NCI-H146 treated with DMSO at 0.1 percent for 48 hours (cell line): Measurements from ENCODE around the gene PHACTR3.

Experiments used
- DNase-seq: peaks from one replicate; lab custom pipeline; 2025; ENCODE audit not compliant: unreplicated experiment; lab: John Stamatoyannopoulos, UW

Gene PHACTR3

DNA sequence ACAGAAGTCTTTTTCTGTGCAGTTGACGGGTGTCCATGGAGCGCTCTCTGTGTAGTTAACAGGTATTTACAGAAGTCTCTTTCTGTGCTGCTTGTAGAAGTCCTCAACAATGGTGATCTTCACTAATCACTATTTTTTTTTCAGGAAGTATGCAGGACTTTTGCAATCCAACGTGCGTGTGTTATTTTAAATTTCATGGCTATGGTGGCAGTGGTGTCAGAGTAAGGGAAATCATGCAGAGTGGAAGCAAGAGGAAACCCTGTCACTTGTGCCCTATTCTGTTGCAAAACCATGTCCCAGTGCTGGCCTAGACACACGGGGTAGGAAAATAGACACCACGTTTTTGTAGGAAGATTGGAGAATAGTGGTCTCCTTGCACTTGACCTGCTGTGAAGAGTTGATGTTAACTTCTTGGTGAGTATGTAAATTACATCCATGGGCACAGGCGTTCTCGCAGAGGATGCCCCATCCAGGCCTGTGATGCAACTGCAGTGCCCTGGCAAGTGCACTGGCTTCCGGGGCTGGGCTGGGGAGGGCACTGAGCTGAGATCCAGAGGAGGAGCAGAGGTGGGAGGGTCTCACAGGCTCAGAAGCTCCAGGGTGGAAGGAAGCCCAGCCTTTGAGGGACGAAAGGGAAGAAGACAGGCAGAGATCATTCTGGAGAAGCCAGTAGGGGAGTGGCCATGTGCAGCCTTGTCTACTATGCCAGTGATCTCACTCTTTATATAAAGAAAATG, 182.6 kb downstream of the PHACTR3 start:
- DNase-seq: no peak

DNA sequence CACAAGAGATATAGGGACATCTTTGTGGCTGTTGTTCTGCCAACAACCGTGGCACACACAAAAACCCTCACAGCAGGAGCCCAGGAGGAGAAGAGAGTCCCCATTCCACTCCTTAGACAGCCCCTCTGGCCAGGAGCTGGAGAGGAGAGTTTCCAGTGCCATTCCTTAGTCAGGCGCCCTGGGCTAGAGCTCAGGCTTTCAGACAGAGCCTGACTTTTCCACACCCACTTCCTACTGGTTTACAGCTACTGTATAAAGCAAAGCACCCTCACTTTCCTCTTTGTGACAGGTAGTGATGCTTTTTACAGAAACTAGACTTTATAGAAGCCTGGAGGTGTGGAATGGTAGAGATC, 183.2 kb downstream of the PHACTR3 start:
- DNase-seq: no peak

DNA sequence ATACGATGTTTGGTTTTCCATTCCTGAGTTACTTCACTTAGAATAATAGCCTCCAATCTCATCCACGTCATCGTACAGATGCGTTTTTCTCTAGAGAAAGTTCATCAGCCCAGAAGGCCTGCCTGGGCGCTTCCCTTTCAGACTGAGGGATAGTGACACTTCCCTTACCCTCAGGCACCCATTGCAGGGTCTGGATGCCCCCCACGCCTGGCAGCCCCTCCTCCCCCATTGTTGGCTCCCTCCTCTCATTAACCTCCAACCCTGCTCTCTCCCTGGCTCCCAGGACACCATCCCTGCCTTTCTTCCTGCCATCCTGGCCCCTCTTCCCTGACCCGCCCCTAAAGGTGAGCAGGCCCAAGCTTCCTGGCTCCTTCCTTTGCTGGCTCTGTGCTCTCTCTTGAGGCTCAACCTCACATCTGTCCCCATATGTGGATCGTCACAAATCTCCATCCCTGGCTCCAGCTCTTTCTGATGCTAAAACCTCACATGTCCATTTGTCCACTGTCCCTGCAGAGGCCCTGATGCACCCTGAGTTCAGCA, 183.9 kb downstream of the PHACTR3 start:
- no peak for DNase-seq

DNA sequence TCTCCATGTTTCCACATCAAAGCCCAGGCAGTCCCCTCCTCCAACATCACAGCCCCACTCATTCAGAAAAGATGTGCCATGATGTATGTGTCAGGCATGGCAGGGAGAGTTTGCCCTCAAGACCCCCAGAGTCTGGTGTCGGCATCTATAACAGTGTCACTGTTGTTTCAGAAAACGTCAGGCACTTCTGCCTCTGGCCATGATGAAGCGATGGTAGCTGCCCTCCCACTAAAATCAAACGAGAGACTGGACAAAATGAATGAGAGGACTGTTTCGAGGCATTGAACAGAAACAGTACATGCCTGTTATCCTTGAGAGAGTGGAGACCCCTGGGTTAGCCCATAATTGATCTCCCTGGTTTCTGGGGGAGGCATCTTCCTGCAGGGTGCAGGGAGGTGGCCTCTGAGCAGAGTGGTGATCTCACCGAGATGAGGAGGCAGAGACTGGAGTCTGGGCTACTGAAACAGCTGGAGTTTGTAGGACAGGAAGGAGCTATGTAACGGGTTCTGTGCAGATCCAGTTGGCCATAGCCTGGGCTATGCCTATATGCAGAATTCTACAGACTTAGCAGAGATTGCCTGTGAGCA, 184.6 kb downstream of the PHACTR3 start:
- no peak for DNase-seq

- no peak for DNase-seq
Measured at GRCh38 chr20:59789686-59790085, 185.3 kb downstream of the PHACTR3 start.

DNA sequence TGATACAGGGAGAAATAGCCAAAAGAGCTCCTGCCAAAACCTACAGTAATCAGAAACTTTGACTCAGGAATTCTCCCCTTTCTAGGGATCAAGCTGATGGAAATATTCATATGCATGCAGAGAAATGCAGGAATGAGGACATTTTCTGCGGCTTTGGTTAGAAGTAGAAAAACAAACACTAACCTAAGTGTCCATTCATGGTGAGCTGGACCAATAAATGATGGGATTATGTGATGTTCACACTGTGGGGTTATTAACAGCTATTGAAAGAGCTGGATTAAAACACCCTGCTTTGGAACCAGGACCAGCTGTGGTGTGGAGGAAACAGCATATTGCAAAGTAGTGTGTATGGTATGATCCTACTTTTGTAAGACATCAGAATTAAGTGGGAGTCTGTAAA, 186.0 kb downstream of the PHACTR3 start:
- no peak for DNase-seq

DNA sequence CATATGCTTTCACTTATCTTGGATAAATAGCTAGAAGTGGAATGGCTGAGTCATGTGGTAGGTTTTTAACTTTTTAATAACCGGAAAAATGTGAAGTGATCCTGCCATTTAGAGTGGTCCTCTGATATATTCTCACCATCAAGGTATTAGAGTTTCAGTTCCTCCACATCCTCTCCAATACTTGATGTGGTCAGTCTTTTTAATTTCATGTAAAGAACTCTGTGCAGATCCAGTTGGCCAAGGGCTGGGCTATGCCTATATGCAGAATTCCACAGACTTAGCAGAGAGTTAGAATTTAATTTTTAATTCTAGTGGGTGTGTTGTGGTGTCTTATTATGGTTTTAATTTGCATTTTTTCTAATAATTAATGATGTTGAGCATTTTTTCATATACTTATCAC, 188.0 kb downstream of the PHACTR3 start:
- DNase-seq: no peak

DNA sequence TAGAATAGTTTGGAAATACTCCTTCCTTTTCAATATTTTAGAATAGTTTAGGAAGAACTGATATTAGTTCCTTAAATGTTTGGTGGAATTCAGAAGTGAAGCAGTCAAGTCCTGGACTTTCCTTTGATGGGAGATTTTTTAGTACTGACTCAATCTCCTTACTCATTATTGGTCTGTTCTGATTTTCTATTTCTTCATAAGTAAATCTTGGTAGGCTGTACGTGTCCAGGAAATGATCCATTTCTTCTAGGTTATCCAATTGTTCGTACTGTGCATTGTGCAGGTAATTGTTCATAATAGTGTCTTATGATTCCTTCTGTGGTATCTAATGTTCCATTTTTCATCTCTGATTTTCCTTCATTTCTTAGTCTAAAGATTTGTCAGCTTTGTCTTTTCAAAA, 190.2 kb downstream of the PHACTR3 start:
- no peak for DNase-seq

DNA sequence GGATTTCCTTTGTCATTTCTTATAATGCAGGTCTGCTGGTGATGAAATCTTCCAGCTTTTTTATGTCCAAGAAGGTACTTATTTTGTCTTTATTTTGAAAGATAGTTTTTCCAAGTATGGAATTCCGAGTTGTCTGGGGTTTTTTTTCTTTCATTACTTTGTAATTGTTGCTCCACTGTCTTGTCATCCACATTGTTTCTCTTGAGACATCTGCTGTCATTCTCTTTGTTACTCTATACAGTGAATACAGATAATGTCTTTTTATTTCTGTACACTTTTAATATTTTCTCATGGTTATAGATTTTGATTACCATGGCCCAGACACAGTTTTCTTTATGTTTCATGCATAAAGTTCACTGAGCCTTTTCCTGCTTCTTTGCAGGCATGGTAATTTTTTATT, 196.0 kb downstream of the PHACTR3 start:
- DNase-seq: no peak

- DNase-seq: no peak
Measured at GRCh38 chr20:59802018-59802417, 197.7 kb downstream of the PHACTR3 start.

- no peak for DNase-seq
Measured at GRCh38 chr20:59802471-59803221, 198.3 kb downstream of the PHACTR3 start.

DNA sequence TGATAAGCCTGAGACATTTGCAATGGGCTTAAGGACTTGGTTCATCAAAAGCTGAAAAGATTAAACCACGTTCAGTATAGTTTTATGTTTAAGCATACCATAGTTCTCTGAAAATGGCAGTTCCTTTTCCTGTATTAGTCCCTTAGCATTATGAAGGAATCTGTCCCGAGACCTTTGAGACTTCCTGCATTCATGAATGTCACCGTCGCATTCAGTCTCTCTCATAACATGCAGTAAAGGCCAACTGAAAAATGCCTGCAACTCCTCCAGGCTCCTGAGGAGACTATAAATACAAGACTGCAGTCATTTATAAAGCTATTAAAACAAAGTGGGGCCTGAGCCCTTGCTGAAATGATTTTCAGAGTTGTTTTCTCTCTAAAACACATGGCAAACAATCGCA, 200.0 kb downstream of the PHACTR3 start:
- no peak for DNase-seq

DNA sequence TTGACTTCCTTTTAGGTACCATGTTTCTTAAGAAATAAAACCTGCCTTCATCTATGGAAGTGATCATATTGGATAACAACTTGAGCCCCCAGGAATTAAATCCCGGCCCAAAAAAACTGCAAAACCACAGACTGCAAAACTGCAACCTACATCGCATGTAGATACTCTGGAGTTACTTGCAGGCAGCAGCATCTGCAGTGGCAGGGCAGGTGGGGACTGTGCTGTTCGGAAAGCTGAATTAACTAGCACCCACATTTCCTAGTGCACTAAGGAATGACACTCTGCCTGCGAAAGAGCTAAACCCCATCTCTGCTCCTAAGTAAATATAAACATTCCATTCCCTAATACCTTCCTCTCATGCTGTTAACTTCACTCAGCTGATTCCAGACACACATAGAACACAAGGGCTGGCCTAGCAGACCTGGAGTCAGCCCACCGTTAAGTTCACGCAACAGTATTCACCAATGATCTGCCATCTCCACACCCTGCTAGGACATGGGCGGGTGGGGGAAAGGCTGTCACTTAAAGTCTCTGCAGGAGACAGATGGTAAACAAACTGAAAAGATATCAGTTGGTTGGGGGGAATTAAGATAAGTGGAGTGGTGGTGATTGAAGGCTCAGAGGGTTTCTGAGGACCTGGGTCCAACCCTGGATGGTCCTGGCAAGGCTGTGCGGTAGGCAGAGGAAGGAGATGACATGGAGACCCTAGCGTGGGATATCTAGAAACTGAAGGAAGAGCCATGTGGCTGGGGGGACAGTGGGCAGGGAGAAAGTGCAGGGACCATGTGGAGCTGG, 200.7 kb downstream of the PHACTR3 start:
- no peak for DNase-seq

DNA sequence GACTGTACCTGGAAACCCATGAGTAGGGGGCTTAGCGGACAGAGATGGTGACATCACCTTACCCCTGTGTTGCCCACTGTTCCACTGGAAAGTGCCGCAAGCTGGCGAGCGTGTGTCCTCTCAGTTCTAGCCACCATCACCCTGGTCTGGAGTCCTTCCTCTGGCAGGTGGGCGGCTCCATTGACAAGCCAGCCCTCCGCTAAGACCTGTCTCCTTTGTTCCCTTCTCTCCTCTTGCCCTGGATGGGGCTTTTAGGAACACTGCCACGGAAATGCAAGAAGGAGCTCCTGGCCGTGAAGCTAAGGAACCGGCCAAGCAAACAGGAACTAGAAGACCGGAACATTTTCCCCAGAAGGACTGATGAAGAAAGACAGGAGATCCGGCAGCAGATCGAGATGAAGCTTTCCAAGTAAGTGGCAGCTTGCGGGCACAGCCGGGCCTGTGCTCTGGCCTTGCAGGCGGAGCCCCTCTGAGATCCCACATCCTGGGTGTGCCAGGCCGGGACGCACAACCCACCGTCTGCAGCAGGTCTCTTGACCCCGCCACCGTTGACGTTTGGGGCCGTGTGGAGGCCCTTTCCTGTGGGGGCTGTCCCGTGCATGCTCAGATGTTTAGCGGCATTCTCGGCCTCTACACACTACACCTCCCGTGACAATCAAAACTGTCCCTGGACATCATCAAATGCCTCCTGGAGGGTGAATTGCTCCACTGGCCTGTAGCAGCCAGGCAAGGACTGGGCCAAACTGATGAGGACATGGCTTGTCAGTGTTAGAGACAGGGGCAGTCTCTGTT, 201.6 kb downstream of the PHACTR3 start:
- no peak for DNase-seq

GRCh38 chr20:59806578-59806975, 202.2 kb downstream of the PHACTR3 start:
- no peak for DNase-seq

DNA sequence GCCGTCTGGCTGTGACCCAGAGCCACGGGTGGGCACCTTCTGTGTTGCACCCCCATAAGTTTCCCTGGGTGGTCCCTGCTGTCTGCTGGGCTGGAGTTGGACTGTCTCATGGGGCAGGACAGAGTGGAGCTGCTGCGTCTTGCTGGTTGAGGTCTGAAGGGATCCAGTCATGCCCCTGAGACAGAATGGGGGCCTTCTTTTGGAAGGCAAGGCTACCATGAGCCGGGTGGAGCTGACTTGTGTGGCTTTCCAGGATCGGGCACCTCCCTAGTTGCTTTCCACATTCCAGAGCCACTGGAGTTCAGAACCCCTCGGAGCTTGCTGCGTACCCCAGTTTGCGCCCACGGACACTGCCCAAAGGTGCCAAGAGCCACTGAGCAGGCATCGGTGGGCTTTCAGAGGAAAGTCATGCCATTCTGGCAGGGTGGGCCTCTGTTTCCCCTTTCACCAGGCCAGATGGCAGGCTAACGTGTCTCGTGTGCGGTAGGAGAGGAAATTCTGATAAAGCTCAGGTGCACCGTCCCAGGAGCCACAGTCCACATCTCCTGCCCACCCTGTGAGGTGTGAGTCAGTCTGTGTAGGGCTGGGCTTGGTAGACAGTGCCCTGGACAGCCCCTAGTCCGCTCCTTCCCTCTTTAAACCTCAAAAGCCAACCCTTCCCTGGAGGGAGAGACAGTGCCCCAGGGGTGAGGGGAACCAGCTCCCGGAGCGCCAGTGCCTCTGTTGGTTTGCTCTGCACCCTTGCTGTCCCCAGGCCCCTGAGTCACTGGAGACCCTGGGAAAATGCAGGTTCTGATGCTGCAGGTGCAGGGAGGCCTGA, 203.8 kb downstream of the PHACTR3 start:
- no peak for DNase-seq

DNA sequence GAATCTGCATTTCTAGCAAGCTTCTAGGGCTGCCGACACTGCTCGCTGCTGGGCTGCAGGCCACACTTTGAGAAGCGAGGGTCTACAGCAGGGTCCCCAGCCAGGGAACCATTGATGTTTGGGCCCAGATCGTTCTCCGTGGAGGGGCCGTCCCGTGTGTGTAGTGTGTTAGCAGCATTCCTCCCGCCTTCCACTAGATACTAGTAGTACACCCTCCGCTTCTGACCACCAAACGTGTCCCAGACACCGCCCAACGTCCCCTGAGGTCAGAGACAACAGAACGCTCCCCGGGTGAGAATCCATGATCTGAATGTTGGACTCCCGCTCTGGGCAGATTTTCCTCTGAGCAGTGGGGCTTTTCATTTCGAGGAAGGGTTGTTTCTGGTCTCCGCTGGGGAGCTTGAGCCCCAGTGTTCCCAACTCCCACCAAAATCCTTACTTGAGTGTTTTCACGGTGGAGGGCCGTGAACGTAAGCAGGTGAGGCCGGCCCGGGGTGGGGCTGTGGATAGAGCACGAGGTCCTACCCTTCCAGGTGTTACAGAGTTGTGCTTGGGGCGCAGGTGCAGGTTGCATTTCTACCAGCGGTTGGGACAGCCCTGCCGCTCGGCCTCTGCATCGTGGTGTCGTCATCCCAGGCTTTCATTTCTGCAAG, 204.5 kb downstream of the PHACTR3 start:
- no peak for DNase-seq

GRCh38 chr20:59809630-59810448, 205.5 kb downstream of the PHACTR3 start:
- no peak for DNase-seq
